Calu3 (cell line): ENCODE measurements around the gene IQCN. TPM values are rescaled to one million over a fixed set of nuclear protein-coding genes. Genes with fewer than 3 reads are reported as not detected.

Source experiments
- BruUV-seq: library from RNA; stranded (reverse); fragments of 400-500 nt; replicated peaks from 2 replicates; lab custom pipeline; 2021; lab: Mats Ljungman, UMichigan
- CTCF ChIA-PET: fragments of 300-600 bp; sonication (Branson Sonifier 250); formaldehyde crosslinking; loops from one replicate; lab custom pipeline; 2022; ENCODE audit warnings: antibody characterized with exemption; lab: Charles Lee
- DNase-seq: peaks from one replicate; pipeline ENCODE4 v3.0.0; 2022
- H3K27ac Mint-ChIP-seq: one replicate; pipeline ENCODE4 v1.8.0; 2022; ENCODE audit warnings: mixed read lengths; ENCODE audit not compliant: unreplicated experiment
- H3K27me3 Mint-ChIP-seq: one replicate; pipeline ENCODE4 v1.8.0; 2022; ENCODE audit warnings: mixed read lengths; ENCODE audit not compliant: unreplicated experiment
- H3K36me3 Mint-ChIP-seq: one replicate; pipeline ENCODE4 v1.8.0; 2022; ENCODE audit warnings: mild to moderate bottlenecking, moderate library complexity, mixed read lengths; ENCODE audit not compliant: insufficient read depth, unreplicated experiment
- H3K4me1 Mint-ChIP-seq: one replicate; pipeline ENCODE4 v1.8.0; 2022; ENCODE audit warnings: mild to moderate bottlenecking, low read depth, mixed read lengths; ENCODE audit not compliant: unreplicated experiment
- H3K4me3 Mint-ChIP-seq: one replicate; pipeline ENCODE4 v1.8.0; 2022; ENCODE audit warnings: mild to moderate bottlenecking, low read depth, moderate library complexity, mixed read lengths; ENCODE audit not compliant: unreplicated experiment
- H3K9me3 Mint-ChIP-seq: one replicate; pipeline ENCODE4 v1.8.0; 2022; ENCODE audit warnings: low read depth, mixed read lengths; ENCODE audit not compliant: unreplicated experiment
- intact Hi-C: fragments of 100-400 bp; cut with micrococcal nuclease; formaldehyde crosslinking; loops from one replicate; pipeline ENCODE4 v1.10.0; 2022; ENCODE audit not compliant: unreplicated experiment
- total RNA-seq: library from RNA; stranded (reverse); gene quantifications from 2 replicates; pipeline ENCODE4 v1.2.3, GENCODE V29; 2022
- TF ChIP-seq, protein P1 (sequence below): fragments of 200-600 bp; IDR thresholded peaks from one replicate; pipeline ENCODE4 v1.8.0; 2022; ENCODE audit warnings: antibody characterized with exemption; ENCODE audit not compliant: unreplicated experiment

The IQCN gene
- total RNA-seq, 1 experiment from 2014 or later, result 1.6 TPM

DNA sequence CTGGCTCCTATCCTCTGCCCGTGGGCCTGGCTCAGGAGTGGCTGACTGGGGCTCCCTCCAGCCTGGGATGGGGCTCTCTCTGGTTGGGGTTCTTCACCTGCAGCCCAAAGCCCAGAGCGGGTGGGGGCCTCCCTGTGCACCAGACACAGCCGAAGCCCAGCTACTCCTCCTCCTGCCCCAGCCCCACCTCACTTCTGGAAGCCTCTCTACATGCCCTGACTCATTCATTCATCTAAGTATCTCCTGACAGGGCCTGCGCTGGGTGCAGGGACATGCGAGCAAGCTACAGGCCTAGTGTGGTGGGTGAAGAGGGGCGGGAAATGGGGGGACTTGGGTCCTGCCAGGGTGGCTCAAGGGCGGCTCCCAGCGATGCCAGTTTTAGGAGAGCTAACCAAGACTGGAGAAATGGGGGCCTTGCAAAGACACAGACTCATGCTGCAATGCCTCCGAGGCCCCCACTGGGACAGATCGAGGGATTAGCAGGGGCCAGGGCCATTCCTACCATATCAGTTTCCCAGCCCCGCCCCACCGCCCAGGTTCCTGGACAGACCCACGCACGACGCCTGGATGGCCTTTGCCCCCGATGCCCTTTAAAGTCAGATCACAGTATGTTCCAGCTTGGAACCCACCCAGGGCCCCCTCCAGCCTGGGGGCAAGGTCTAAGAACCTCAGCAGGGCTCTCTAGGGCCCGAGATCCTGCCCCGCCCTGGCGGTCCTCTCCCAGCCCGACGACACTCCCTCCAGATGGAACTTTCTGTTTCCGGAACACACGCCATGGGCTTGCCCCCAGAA lies 36.1 kb upstream of the IQCN start:
- no TSS peak for BruUV-seq
- Mint-ChIP-seq H3K4me3 (no peak overlapping the region), H3K4me1 (no peaks in the 10 kb centered on the region), H3K27ac (no peak overlapping the region), H3K27me3 (no peaks in the 10 kb centered on the region), H3K9me3 (no peaks in the 10 kb centered on the region), H3K36me3 (peaks cover 26% of the 10 kb centered on the region)
- intact Hi-C loops, result no loop called here
- CTCF ChIA-PET, result no interaction called here
- DNase-seq, result no peak
- TF ChIP-seq, protein P1, sequence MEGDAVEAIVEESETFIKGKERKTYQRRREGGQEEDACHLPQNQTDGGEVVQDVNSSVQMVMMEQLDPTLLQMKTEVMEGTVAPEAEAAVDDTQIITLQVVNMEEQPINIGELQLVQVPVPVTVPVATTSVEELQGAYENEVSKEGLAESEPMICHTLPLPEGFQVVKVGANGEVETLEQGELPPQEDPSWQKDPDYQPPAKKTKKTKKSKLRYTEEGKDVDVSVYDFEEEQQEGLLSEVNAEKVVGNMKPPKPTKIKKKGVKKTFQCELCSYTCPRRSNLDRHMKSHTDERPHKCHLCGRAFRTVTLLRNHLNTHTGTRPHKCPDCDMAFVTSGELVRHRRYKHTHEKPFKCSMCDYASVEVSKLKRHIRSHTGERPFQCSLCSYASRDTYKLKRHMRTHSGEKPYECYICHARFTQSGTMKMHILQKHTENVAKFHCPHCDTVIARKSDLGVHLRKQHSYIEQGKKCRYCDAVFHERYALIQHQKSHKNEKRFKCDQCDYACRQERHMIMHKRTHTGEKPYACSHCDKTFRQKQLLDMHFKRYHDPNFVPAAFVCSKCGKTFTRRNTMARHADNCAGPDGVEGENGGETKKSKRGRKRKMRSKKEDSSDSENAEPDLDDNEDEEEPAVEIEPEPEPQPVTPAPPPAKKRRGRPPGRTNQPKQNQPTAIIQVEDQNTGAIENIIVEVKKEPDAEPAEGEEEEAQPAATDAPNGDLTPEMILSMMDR, result no peak

DNA sequence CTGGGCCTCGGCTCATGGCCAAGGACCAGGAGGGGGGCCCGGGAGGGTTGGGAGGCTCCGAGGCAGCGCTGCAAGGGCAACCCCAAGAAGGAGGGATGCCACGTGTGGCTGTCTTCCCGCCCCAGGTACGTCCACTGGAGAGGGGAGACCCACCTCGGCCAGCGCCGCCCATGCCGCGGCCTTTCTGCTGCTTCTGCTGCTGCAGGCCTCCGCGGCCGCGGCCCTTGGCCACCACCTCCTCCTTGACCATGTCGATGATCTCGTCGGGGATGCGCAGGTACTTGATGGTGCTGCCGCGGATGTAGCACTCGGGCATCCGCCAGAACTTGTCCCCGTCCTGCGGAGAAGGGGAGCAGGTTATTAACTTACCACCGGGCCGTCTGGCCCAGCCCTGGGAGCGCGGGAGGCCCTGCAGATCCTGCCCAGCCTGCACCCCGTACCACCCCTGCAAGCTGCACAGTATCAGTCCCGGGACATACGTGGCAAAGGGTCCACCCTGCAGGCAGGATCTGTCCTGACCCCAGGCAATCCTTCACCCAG lies 35.3 kb upstream of the IQCN start:
- DNase-seq, result no peak
- no TSS peak for BruUV-seq
- CTCF ChIA-PET, result no interaction called here
- intact Hi-C loops, result no loop called here
- peaks cover 31% of the 10 kb centered on the region for H3K36me3 Mint-ChIP-seq
- H3K4me3 Mint-ChIP-seq, result no peak overlapping the region
- no peak overlapping the region for H3K27ac Mint-ChIP-seq
- no peaks in the 10 kb centered on the region for H3K27me3 Mint-ChIP-seq
- TF ChIP-seq, protein P1, result no peak
- H3K9me3 Mint-ChIP-seq, result no peaks in the 10 kb centered on the region
- H3K4me1 Mint-ChIP-seq, result no peaks in the 10 kb centered on the region

DNA sequence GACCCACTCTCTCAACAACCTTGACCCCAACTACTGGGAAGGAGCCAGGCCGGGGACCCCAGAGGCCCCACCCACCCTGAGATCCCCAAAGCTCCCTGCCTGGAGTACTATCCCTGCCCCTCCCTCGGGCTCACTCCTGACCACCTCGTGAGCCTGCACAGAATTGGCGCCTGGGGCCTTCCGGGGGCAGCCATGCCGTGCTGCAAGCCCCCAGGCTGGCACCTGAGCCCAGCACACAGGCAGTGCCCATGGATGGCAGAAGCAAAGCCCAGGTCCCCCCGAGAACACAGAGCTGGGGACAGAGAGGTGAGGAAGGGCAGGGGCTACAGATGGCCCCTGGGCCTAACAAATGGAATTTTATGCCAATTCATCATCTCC lies 34.7 kb upstream of the IQCN start:
- peaks cover 34% of the 10 kb centered on the region for H3K36me3 Mint-ChIP-seq
- H3K27ac Mint-ChIP-seq, result no peak overlapping the region
- peaks cover 2% of the 10 kb centered on the region for H3K4me1 Mint-ChIP-seq
- CTCF ChIA-PET, result no interaction called here
- H3K9me3 Mint-ChIP-seq, result no peaks in the 10 kb centered on the region
- no peak overlapping the region for H3K4me3 Mint-ChIP-seq
- BruUV-seq, result no TSS peak
- no peak for DNase-seq
- TF ChIP-seq, protein P1, result no peak
- intact Hi-C loops, result no loop called here
- no peaks in the 10 kb centered on the region for H3K27me3 Mint-ChIP-seq

DNA sequence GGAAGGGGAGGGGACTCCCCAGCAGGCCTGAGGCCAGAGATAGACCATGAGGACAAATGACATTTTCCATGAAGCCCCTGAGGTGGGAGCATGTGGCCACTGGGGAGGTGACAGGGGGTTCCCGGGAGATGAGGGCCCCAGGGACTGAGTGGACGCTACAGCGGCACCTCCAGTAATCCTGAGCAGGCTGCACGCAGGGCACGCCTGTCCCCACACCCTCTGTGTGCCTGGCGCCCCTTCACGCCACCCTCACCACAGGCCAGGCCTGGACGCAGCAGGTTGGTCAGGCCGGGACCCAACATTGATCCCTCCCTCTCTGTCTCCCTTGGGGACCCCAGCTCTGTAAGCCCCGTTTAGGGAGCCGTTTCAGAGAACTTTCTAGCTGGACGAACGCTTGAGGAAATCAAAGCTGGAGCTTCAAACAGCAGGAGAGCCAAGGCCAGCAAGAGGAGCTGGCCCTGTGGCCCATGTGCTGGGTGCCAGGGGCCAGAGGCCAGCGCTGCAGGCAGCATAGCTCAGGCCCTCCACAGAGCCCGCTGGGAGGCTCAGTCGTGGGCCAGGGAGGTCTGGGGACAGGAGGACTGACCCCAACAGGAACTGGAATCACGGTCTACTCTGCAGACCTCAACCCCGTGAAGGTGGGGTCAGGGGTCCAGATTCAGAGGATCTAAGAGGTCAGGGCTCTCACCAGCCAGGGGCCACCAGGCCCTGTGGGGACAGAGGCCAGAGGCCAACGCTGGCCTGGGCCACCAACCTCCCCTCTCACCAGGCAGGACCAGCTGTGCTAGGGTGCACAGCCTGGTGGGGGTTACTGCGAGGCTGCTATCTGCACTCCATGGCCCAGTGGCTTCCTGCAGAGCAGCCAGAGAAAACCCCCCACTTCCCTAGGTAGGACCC lies 34.0 kb upstream of the IQCN start:
- BruUV-seq, result no TSS peak
- CTCF ChIA-PET, result no interaction called here
- H3K4me3 Mint-ChIP-seq, result no peak overlapping the region
- peaks cover 39% of the 10 kb centered on the region for H3K36me3 Mint-ChIP-seq
- TF ChIP-seq, protein P1, result no peak
- H3K9me3 Mint-ChIP-seq, result no peaks in the 10 kb centered on the region
- DNase-seq, result no peak
- H3K27me3 Mint-ChIP-seq, result no peaks in the 10 kb centered on the region
- no peak overlapping the region for H3K27ac Mint-ChIP-seq
- intact Hi-C loops, result no loop called here
- H3K4me1 Mint-ChIP-seq, result peaks cover 8% of the 10 kb centered on the region
